SK-N-SH treated with all-trans-retinoic acid at 6 μM for 48 hours (cell line): Measurements from ENCODE around the gene SLC6A3.

Experiments used
- ARNTL ChIP-seq: fragments of 450-650 bp; formaldehyde crosslinking; IDR thresholded peaks from 2 replicates; pipeline ENCODE4 v1.5.0; 2020; ENCODE audit warnings: low read depth, mild to moderate bottlenecking, moderate library complexity, borderline replicate concordance
- CSDC2 ChIP-seq: fragments of 250-450 bp; sonication (Bioruptor Pico); IDR thresholded peaks from 2 replicates; pipeline ENCODE4 v1.5.0; 2020; ENCODE audit warnings: mild to moderate bottlenecking, moderate library complexity
- OSR1 ChIP-seq: fragments of 250-450 bp; sonication (Bioruptor Pico); IDR thresholded peaks from 2 replicates; pipeline ENCODE4 v1.8.0; 2022; ENCODE audit warnings: moderate library complexity, mild to moderate bottlenecking, inconsistent platforms
- RARB ChIP-seq: fragments of 250-450 bp; sonication (Bioruptor Pico); IDR thresholded peaks from 2 replicates; pipeline ENCODE4 v1.8.0; 2021; ENCODE audit warnings: mild to moderate bottlenecking, moderate library complexity
- SNAI2 ChIP-seq: fragments of 250-450 bp; sonication (Bioruptor Pico); IDR thresholded peaks from 2 replicates; pipeline ENCODE4 v1.5.0; 2020; ENCODE audit warnings: mild to moderate bottlenecking, moderate library complexity
- TCF4 ChIP-seq: fragments of 250-450 bp; sonication (Bioruptor Pico); IDR thresholded peaks from 2 replicates; pipeline ENCODE4 v1.8.0; 2021; ENCODE audit warnings: mild to moderate bottlenecking, moderate library complexity, borderline replicate concordance
- TOX ChIP-seq: fragments of 250-450 bp; sonication (Bioruptor Pico); IDR thresholded peaks from 2 replicates; pipeline ENCODE4 v1.8.0; 2021; ENCODE audit warnings: mild to moderate bottlenecking, moderate library complexity, borderline replicate concordance
- ZFP30 ChIP-seq: fragments of 450-650 bp; formaldehyde crosslinking; IDR thresholded peaks from 2 replicates; pipeline ENCODE4 v1.5.0; 2022; ENCODE audit warnings: mild to moderate bottlenecking, moderate library complexity
- ZNF565 ChIP-seq: fragments of 450-650 bp; formaldehyde crosslinking; conservative IDR thresholded peaks from 2 replicates; pipeline ENCODE4 v1.5.0; 2020; ENCODE audit warnings: low read depth, mild to moderate bottlenecking, moderate library complexity
- ZNF8 ChIP-seq: fragments of 450-650 bp; formaldehyde crosslinking; IDR thresholded peaks from 2 replicates; pipeline ENCODE4 v1.5.0; 2020; ENCODE audit warnings: mild to moderate bottlenecking, moderate library complexity
- TF ChIP-seq, protein P1 (sequence below): fragments of 250-450 bp; sonication (Bioruptor Pico); IDR thresholded peaks from 2 replicates; pipeline ENCODE4 v1.8.0; 2021; ENCODE audit warnings: low read depth, mild to moderate bottlenecking, moderate library complexity, borderline replicate concordance
- TF ChIP-seq, protein P2 (sequence below): fragments of 250-450 bp; sonication (Bioruptor Pico); IDR thresholded peaks from 2 replicates; pipeline ENCODE4 v1.8.0; 2020; ENCODE audit warnings: mild to moderate bottlenecking, moderate library complexity, borderline replicate concordance
- TF ChIP-seq, protein P3 (sequence below): fragments of 250-450 bp; sonication (Bioruptor Pico); IDR thresholded peaks from 2 replicates; pipeline ENCODE4 v1.5.1; 2020; ENCODE audit warnings: low read depth, mild to moderate bottlenecking, moderate library complexity

DNA sequence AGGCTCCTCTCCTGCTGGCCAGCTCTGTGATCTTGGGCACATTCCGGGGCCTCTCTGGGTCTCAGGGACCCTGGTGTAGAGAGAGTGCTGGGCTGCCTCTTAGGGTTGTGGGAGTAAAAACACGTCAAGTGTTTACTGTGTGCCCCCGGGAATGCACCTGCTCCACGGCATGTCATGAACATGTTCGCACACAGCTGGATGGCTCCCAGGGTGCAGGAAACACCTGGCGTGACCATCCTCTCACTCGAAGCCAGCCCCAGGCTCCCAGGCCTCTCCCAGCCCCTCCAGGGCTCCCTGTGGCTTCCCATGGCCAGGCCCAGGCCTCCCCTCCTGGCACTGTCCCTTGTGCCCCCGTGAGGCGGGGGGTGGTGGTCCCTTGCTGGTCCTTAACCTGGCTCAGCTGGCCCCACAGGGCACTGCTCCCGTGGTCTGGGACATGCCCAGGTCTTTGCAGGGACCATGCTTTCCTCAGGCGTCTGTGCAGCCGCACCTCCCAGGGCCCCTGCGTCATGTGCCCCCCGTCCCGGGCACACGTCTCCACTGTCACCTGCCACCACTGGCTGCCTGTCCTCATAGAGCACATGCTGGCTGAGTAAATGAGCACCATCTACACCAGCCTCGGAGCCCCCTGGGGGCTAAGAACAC lies 44.9 kb downstream of the SLC6A3 start:
- TF ChIP-seq, protein P1, sequence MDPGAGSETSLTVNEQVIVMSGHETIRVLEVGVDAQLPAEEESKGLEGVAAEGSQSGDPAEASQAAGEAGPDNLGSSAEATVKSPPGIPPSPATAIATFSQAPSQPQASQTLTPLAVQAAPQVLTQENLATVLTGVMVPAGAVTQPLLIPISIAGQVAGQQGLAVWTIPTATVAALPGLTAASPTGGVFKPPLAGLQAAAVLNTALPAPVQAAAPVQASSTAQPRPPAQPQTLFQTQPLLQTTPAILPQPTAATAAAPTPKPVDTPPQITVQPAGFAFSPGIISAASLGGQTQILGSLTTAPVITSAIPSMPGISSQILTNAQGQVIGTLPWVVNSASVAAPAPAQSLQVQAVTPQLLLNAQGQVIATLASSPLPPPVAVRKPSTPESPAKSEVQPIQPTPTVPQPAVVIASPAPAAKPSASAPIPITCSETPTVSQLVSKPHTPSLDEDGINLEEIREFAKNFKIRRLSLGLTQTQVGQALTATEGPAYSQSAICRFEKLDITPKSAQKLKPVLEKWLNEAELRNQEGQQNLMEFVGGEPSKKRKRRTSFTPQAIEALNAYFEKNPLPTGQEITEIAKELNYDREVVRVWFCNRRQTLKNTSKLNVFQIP = no peak
- no peak for TF ChIP-seq RARB (CRISPR knock-in tag)
- no peak for TF ChIP-seq TOX
- no peak for TF ChIP-seq ARNTL (CRISPR knock-in tag)
- no peak for TF ChIP-seq TCF4 (CRISPR knock-in tag)
- TF ChIP-seq CSDC2 (CRISPR knock-in tag) = no peak
- TF ChIP-seq, protein P2, sequence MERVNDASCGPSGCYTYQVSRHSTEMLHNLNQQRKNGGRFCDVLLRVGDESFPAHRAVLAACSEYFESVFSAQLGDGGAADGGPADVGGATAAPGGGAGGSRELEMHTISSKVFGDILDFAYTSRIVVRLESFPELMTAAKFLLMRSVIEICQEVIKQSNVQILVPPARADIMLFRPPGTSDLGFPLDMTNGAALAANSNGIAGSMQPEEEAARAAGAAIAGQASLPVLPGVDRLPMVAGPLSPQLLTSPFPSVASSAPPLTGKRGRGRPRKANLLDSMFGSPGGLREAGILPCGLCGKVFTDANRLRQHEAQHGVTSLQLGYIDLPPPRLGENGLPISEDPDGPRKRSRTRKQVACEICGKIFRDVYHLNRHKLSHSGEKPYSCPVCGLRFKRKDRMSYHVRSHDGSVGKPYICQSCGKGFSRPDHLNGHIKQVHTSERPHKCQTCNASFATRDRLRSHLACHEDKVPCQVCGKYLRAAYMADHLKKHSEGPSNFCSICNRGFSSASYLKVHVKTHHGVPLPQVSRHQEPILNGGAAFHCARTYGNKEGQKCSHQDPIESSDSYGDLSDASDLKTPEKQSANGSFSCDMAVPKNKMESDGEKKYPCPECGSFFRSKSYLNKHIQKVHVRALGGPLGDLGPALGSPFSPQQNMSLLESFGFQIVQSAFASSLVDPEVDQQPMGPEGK = no peak
- TF ChIP-seq ZNF565 (CRISPR knock-in tag) = no peak
- no peak for TF ChIP-seq ZNF8 (CRISPR knock-in tag)
- no peak for TF ChIP-seq ZFP30 (CRISPR knock-in tag)
- TF ChIP-seq OSR1 = no peak
- TF ChIP-seq, protein P3, sequence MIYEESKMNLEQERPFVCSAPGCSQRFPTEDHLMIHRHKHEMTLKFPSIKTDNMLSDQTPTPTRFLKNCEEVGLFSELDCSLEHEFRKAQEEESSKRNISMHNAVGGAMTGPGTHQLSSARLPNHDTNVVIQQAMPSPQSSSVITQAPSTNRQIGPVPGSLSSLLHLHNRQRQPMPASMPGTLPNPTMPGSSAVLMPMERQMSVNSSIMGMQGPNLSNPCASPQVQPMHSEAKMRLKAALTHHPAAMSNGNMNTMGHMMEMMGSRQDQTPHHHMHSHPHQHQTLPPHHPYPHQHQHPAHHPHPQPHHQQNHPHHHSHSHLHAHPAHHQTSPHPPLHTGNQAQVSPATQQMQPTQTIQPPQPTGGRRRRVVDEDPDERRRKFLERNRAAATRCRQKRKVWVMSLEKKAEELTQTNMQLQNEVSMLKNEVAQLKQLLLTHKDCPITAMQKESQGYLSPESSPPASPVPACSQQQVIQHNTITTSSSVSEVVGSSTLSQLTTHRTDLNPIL (CRISPR knock-in tag) = no peak
- TF ChIP-seq SNAI2 = no peak
